LNCaP clone FGC (cell line): ENCODE results near the gene CYBA.

Experiments
- DNase-seq: peaks from one replicate; pipeline ENCODE4 v3.0.0-alpha.2; 2011; ENCODE audit warnings: low read depth
- H3K4me3 ChIP-seq: 2 replicates; pipeline ENCODE4 v1.5.1; 2011; ENCODE audit warnings: mild to moderate bottlenecking, low read depth, low read length, control low read depth
- CTCF ChIP-seq: IDR thresholded peaks from 2 replicates; pipeline ENCODE4 v1.5.1; 2012; ENCODE audit warnings: mild to moderate bottlenecking; ENCODE audit not compliant: control insufficient read depth, insufficient read depth; ENCODE audit errors: extremely low read depth

Gene CYBA

DNA sequence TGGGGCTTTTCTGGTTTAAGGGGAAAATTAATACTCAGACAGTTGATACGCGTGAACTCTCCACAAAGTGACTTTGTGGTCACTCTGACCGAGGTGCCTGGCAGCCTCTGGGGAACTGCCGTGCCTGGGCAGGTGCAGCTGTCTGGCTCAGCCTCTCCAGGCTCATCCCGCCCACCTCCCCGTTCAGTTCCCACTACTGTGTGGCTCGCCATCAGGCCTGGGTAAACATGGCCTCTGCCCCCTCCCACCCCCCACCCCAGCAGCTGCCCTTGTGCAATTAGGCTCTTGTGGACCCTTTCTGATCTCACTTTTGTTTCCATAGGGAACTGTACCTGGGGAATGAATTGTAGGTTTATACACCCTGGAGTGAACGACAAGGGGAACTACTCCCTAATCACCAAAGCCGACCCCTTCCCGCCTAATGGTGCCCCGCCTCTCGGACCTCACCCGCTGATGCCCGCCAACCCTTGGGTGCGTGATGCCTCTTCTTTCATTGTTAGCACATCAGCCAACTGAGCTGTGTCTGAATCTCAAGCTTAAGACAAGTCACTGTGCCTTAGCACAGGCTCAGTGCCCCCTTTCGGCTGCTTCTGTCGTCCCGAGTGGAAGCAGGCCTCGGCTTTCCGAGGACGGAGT is 52.9 kb downstream of the CYBA start:
- H3K4me3 ChIP-seq: no peak overlapping the region
- no peak for TF ChIP-seq CTCF
- no peak for DNase-seq

GRCh38 chr16:88596483-88596882 is 54.4 kb downstream of the CYBA start:
- no peak for DNase-seq
- TF ChIP-seq CTCF: no peak
- no peak overlapping the region for H3K4me3 ChIP-seq

DNA sequence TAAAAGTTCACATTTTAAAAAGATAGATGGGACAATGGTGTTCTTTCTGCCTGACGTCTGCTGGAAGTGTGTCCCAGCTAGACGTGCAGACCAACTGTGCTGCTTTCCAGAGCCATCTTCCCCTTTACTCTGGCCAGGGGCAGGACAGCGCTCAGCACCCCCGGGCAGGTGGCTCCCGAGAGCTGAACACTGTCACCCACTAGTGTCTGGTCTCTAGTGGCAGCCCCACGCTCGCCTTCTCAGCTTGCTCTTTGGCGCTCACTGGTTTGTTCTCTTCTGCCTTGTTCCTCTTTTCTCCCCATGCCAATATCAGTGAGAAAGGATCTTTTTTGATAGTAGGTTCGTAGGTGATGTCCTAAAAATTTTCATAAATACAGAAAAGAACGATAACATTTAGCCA is 54.9 kb downstream of the CYBA start:
- no peak overlapping the region for H3K4me3 ChIP-seq
- TF ChIP-seq CTCF: no peak
- no peak for DNase-seq

DNA sequence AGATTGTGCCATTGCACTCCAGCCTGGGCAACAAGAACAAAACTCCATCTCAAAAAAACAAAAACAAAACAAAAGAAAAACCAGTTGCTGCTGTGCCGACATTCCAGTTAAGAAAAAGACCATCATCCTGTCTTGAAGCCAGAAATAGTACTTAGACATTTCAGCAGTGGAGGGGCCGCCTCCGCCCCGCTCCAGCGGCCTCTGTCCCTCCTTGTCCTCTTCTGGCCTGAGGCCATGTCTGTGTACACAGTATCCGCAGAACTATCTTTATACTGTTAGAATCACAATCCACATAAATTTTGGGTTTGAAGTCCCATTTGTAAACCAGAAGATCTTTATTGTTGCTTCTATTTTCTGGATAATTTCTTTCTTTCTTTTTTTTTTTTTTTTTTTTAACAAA is 55.8 kb downstream of the CYBA start:
- H3K4me3 ChIP-seq: no peak overlapping the region
- no peak for TF ChIP-seq CTCF
- no peak for DNase-seq

- no peak for DNase-seq
- no peak overlapping the region for H3K4me3 ChIP-seq
- TF ChIP-seq CTCF: no peak
Observed at GRCh38 chr16:88593910-88594309, 56.9 kb downstream of the CYBA start.

GRCh38 chr16:88593489-88593888 is 57.4 kb downstream of the CYBA start:
- TF ChIP-seq CTCF: no peak
- no peak for DNase-seq

More at GRCh38 chr16:88593489-88593888, 57.4 kb downstream of the CYBA start:
- no peak overlapping the region for H3K4me3 ChIP-seq
